Measurements from ENCODE around the gene RBM43.
"Not testable (repeated sequence)": the region's sequence is repeated elsewhere in the genome, so short reads cannot be mapped to it uniquely, and the experiment has no call there.

The RBM43 gene

GRCh38 chr2:151239624-151240023, 22.0 kb downstream of the RBM43 start:
- no peak for TF ChIP-seq CTCF (conservative IDR thresholded peaks at IDR 0.05; ENCODE audit: low read depth)
- CTCF ChIA-PET: interaction anchor here (0.6 to 1.9 kb wide), 13 partner anchors 10 to 1649 kb away, joined by 3 to 10 read pairs (median 3); partner anchors contain the start of gene RBM43
- no peak for DNase-seq (ENCODE audit: low spot score)
- POLR2A ChIA-PET (ENCODE audit: low non-redundant PET): no interaction called here
- H3K27ac ChIP-seq: no peak overlapping the region

DNA sequence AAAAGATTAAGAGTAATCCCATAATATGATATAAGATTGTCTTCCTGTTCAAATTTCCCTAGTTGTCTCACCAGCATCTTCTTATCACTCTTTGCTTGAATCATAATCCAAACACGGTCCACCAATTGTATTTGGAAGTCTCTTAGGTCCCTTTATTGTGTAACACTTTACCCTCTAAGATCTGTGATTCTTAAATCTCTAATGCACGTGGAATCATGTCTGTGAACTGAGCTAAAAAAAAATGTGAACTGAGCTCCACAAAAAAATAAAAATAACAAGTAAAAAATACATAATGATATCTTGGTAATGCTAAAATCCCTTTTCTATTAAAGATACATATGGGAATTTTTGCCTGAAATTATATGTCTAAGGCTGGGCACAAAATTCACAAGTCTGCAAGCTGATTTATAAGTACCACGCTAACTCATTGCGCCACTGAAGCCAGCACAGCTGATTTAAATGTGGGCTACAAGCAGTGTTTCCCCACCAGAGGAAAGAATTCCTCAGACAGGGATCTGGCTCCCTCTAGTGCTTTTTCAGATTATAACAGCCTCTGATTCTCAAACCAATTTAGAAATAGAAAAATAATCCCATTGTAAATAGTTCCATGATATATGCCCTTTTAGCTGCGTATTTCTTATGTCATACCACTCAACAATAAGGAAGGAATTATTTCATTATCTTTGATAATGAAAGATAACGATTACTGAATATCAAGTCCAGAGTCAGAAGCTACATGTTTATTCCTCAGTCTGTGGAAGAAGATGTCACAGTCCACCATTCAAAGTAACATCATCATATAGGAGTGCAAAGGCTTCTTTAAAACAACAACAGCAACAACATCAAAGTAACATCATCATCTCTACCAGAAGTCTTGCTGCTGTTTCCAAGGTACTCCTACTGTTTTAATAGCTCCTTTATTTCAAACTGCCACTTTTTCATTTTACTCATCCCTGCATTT, 22.9 kb downstream of the RBM43 start:
- TF ChIP-seq CTCF (conservative IDR thresholded peaks at IDR 0.05; ENCODE audit: low read depth): peak; percentile 90
- POLR2A ChIA-PET (ENCODE audit: low non-redundant PET): no interaction called here
- DNase-seq (ENCODE audit: low spot score): peak; percentile 66
- no peak overlapping the region for H3K27ac ChIP-seq
- CTCF ChIA-PET: interaction anchor here (0.5 to 1.9 kb wide), 23 partner anchors 10 to 1648 kb away, joined by 3 to 10 read pairs (median 4); partner anchors contain the start of genes NMI and RBM43

DNA sequence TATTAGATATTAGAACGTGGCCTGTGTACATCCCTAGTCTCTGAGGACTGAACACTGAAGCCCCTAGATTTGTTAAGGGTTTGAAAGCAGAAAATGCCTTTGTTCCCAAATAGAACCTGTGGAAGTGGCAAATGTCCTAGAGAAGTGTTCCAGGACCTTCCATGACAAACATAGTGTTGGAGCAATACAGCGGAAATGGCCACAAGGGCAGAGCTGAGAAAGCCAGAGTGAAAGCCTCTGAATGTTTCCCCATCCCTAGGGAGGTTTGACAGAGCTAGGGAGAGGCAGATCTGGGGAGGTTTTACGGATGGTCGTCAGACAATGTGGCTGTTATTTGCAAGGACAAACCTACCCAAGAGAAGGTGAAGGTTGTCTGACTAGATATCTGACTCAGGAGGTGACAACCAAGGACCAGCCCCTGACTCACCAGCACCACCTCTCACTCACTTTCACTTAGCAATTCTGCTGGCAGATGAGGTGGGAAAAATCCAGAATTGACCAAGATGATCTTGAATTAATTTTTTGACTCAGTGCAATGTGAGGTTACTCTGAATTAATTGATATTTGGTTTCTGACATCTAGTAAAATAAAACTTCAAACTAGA, 24.1 kb downstream of the RBM43 start:
- DNase-seq (ENCODE audit: low spot score): no peak
- H3K27ac ChIP-seq: no peak overlapping the region
- CTCF ChIA-PET: no interaction called here
- POLR2A ChIA-PET (ENCODE audit: low non-redundant PET): no interaction called here
- no peak for TF ChIP-seq CTCF (conservative IDR thresholded peaks at IDR 0.05; ENCODE audit: low read depth)

GRCh38 chr2:151233760-151234159, 27.9 kb downstream of the RBM43 start:
- CTCF ChIA-PET: interaction anchor here (0.6 to 0.7 kb wide), 4 partner anchors 131 to 1797 kb away, joined by 3 to 5 read pairs (median 4); no protein-coding TSS in a partner anchor
- DNase-seq (ENCODE audit: low spot score); H3K27ac ChIP-seq; POLR2A ChIA-PET (ENCODE audit: low non-redundant PET): not testable (repeated sequence)

GRCh38 chr2:151233288-151233687, 28.4 kb downstream of the RBM43 start:
- CTCF ChIA-PET; DNase-seq (ENCODE audit: low spot score); POLR2A ChIA-PET (ENCODE audit: low non-redundant PET); H3K27ac ChIP-seq: not testable (repeated sequence)

DNA sequence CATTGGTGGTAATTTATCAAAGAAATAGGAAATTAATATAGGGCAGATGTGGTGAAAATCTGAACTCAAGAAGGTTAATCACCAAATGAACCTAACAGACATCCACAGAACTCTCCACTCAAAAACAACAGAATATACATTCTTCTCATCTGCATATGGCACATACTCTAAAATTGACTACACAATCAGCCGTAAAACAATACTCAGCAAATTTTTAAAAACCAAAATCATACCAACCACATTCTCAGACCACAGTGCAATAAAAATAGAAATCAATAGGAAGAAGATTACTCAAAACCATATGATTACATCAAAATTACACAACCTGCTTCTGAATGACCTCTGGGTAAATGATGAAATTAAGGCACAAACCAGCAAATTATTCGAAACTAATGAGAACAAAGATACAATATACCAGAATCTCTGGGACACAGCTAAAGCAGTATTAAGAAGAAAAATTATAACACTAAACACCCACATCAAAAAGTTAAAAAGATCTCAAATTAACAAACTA, 31.0 kb downstream of the RBM43 start:
- TF ChIP-seq CTCF (conservative IDR thresholded peaks at IDR 0.05; ENCODE audit: low read depth): no peak
- H3K27ac ChIP-seq: no peak overlapping the region
- POLR2A ChIA-PET (ENCODE audit: low non-redundant PET): no interaction called here
- CTCF ChIA-PET: no interaction called here
- DNase-seq (ENCODE audit: low spot score): no peak

DNA sequence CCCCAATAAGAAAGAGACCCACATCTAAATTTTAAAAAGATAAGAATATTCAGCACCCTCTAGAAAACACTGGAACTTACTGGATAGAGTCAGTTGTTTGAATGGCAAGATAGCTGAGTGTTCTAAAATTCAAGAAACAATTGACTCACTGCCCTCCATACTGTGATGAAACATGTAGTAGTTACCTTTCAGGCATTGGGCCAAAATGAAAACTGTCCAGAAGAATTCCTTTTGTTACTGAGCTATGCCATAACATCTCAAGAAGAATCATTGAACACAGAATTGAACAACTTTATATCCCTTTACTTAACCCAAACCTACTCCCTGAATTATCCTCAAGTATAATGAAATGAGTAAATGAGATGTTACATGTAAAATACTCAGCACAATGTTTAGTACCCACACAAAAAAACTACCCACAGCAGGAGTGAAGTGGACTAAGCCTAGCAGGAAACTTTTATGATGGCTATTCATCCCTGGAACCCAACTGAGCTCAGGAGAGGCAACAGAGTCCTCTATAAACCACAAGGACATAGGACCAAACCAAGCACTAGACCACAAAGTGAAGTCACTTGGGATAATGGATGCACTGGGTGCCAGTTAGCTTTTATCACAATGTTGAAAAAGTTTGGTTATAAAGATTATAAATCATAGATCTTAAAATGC, 32.7 kb downstream of the RBM43 start:
- no peak for TF ChIP-seq CTCF (conservative IDR thresholded peaks at IDR 0.05; ENCODE audit: low read depth)
- CTCF ChIA-PET: interaction anchor here (0.6 to 1.4 kb wide), 2 partner anchors 10 to 1445 kb away, joined by 7 read pairs; no protein-coding TSS in a partner anchor
- no peak for DNase-seq (ENCODE audit: low spot score)
- no peak overlapping the region for H3K27ac ChIP-seq
- POLR2A ChIA-PET (ENCODE audit: low non-redundant PET): no interaction called here

Data from RWPE1 (cell line).